Stimulated activated CD4-positive, alpha-beta T cell treated with anti-CD3 and anti-CD28 coated beads, Interleukin-1b, Interleukin-23, amount 100 ng/mL, for 4 hours (primary cell): ENCODE data around the gene ADAM19.
"Not testable (repeated sequence)": the region's sequence is repeated elsewhere in the genome, so short reads cannot be mapped to it uniquely, and the experiment has no call there.

Source experiments
- DNase-seq, 2 donors: peaks; one replicate each; pipeline ENCODE4 v3.0.0-alpha.2; 2020; ENCODE audit warnings: low read depth in 2 of 2

The ADAM19 gene

DNA sequence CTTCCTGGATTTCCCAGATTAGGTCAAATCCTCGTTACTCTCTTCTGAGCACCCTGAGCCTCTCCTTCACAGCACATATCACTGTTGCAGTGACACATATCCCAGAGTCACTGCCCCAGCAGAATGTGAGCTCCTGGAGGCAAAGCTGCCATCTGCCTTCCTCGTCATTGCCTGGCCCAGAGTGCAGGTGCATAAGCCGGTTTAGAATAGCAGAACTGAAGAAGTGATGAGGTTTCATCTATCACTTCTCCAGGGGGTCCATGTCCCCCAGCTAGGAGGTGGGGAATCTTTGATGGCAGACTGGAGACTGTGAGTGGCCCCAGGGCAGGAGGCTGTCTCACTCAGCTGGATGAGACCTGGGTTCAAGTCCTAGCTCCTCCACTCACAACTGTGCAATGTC is 89.8 kb downstream of the ADAM19 start:
- DNase-seq: no peak

DNA sequence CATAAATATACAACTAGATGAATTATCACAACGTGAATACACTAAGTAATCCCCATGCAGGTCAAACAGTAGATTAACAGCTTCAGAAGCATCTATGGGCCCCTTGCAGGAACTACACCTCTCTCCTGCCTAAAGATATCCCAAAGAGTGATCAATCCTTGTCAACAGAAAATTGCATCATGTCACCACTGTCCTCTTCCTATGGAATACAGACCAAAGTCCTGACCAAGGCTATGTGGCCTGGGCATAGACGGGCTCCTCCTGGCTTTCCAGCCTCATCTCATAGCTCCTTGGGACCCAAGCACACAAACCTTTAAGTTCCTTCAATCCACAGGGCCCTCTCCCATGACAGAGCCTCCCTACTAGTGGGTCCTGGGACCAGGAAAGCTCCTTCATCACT is 90.2 kb downstream of the ADAM19 start:
- no peak for DNase-seq

DNA sequence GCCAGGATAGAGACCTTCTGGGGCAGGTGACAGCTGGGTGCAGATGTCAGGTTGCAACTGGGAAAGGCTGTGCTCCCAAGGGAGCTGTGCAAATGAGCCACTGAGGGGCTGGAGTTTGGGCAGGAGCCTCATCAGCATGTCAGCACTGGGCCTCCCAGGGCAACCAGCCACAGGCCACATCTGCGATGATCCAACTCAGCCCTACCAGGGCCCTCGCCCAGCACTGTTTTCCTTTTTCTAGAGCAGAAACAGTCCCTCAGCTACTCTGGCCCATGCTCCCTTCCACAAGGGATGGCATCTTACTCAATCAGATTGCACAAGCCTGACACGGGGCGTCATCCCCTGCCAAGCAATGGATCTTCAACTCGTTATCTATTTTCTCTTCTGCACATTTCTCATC is 90.8 kb downstream of the ADAM19 start:
- DNase-seq: no peak

DNA sequence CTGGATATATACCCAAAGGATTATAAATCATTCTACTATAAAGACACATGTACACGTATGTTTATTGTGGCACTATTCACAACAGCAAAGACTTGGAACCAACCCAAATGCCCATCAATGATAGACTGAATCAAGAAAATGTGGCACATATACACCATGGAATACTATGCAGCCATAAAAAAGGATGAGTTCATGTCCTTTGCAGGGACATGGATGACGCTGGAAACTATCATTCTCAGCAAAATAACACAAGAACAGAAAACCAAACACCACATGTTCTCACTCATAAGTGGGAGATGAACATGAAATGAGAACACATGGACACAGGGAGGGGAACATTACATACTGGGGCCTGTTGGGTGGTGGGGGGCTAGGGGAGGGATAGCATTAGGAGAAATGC is 92.9 kb downstream of the ADAM19 start:
- DNase-seq: not testable (repeated sequence)

DNA sequence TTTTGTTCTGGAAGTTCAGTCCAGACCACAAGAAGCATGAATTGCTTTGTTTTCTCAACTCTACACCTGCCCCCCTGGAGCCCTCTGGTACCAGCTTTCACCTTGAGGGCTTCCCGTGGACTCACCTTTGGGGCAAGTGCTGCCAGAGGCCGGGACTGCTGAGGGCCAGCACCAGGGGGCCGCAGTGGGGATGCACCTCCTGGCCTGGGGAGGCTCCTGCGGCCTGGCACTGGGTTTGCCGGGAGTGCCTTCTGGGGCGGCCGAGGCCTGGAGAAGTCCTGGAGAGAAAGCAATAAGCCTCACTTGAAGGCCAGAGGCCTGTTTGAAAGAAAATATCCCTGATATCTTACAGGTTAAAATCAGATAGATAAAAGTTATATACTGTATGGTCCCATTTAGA is 93.9 kb downstream of the ADAM19 start:
- no peak for DNase-seq

DNA sequence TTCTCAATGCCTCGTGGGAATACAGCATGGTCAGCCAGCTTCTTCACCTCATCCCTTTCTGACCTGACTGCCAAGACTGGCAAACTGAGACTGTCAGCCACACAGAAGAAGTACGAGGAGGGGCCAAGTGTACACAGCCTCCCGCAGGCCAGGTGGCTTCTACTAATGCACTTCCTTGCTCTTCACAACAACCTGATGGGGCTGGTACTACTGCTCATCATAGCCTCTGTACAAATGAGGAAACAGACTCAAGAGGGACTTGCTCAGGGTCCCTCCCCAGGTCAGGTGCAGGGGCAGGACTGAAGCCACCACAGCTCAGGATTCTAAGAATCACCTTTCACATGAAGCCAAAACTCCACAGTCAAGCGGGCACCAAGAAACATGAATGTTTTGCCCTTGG is 94.3 kb downstream of the ADAM19 start:
- DNase-seq: no peak

DNA sequence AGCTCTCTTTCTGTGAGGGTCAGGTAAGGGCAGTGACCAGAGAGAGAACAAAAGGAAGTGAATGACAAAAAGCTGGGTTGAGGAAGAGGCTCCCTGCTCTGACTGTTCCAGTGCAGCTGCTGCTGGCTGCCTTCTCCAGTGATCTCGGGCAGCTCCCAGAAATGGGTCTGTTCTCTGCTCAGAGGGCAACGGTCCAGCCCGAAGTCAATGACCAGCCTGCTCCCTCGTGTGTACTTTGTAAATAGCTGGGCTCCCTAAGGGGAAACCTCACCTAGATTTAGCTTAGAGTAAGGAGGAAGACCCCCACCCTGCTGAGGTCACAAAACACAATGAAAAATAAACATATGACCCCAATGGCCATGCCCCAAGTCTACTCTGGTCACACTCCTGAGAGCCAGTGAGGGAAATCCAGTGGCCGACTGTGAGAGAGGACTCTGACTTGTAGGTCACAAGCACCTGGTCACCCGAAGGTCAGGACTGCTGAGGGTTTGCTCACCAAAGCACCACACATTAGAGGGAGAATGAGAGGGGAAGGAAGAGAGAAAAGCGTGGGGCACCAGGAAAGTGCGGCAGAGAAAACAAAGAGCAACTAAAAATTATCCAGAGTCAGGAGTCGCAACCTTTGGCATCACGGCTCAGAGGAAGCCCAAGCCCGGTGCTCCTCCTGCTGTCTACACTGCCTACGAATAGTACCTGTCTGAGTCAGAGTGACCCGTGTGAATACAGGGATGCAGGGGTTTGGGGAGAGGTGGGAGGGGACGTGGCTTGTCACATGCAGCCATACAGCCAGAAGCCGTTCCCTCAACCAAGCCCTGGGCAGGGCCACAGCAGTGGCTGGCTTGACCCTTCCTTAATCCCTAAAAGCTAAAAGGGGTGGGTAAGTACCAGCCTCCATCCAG is 95.7 kb downstream of the ADAM19 start:
- DNase-seq: no peak

DNA sequence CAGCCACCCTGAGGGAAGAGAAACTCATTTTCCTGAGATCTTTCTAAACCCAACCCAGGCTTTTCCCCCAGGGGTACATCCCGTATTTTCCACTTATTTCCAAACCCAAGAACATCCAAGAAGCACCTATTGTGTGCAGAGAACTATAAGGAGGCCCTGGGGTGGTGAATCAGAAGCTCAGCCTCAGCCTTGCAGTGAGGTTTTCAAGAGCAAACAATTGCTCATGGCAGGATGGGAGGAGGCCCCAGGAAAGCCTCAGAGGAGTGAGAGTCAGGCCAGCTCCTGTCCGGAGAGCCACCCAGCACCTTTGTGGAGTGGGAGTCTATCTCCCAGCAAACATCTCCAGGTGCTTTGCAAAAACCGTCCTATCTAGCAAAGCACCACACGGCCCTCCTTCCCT is 96.4 kb downstream of the ADAM19 start:
- no peak for DNase-seq

DNA sequence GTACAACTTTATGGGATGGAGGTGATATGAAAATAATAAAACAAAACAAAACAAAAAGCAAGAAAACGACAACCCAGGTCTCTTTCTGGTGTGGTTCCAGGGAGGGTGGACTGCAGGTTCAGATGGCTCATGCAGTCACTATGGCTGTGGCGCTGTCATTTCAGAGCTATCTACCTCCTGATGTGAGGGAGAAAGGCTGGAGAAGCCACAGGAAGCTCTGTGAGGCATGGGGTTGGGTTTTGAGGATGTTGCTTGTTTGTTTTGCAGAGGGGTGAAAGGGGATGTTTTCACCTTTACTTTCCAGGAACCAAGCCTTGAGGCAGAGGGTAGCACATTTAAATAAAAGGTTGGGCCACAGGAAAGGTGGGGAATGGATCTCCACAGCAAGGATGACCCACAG is 96.8 kb downstream of the ADAM19 start:
- no peak for DNase-seq

DNA sequence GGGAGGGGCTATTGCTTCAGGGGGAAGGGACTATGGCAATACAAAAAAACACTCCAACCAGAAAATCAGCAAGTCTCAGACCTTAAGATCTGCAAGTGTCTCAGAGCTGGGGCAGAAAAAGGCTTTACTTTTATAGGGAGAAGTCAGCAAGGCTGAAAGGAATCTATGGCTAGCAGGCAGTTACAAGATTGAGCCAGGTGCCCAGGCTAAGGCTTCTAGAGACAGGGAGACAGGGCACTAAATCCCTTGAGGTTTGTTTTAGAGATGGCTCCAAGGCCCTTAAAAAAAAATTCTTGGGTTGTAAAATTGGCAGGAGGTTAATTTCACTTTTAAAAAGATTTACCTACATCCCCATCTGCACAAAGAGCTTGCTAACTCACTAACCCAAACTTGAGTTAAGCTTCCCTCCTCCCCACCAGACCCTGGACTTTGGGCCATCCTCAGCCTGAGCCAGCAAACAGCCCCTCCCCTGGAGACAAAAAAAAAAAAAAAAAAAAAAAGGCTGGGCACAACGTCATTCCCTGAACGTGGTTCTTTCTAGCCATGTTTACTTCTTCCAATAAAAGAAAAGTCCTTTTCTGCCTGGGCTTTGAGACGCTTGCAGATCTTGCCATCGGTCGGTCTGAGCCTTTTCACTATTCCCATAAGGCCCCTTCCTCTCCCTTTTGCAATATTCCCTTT is 97.6 kb downstream of the ADAM19 start:
- DNase-seq: no peak

DNA sequence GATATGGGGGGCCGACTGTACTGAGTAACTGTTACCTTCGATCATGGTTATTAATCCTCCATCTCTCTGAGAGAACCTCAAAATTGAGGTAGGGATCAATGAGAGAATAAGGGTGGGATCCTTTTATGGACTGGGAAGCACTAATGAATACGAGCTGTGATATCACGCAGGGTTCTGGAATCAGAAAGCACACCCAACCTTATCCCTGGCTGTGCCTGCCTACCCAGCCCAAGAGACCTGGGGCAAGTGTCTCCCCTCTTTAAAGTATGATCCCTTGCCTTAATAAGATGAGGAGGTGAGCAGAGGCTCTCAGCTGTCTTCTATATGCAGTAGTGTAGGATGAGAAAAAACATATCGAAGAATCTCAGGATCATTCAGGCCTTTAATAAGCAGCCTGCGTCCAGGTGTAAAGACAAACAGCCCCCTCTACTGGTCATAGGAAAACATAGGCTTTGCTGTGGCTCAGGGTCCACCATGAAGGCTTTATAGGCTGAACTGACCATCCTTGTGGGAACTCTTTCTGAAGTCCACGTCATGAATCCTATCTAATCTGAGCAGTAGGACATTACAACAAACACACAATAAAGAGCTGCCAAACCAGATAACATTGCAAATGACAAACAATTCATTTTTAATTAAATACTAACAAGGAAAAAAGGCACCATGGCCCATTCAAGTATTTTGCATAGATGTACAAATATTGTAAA is 98.7 kb downstream of the ADAM19 start:
- DNase-seq: no peak

DNA sequence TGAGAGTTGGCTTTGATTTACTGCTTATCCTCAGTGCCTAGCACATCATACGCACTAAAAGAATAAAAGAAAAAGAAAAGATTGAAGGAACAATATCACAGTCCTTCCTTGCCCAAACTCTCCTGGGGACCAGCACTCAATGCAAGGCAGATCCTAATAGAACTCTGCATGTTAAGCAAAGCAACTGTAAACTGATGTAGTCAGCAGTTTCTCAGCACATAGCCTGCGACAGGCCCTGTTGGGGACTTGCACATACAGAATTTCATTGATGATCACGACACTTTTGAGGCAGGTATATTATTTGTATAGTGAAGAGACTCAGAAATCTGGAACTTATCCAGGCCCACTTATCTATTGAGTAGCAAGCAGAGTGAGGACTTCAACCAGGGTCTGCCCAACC is 100.1 kb downstream of the ADAM19 start:
- no peak for DNase-seq

DNA sequence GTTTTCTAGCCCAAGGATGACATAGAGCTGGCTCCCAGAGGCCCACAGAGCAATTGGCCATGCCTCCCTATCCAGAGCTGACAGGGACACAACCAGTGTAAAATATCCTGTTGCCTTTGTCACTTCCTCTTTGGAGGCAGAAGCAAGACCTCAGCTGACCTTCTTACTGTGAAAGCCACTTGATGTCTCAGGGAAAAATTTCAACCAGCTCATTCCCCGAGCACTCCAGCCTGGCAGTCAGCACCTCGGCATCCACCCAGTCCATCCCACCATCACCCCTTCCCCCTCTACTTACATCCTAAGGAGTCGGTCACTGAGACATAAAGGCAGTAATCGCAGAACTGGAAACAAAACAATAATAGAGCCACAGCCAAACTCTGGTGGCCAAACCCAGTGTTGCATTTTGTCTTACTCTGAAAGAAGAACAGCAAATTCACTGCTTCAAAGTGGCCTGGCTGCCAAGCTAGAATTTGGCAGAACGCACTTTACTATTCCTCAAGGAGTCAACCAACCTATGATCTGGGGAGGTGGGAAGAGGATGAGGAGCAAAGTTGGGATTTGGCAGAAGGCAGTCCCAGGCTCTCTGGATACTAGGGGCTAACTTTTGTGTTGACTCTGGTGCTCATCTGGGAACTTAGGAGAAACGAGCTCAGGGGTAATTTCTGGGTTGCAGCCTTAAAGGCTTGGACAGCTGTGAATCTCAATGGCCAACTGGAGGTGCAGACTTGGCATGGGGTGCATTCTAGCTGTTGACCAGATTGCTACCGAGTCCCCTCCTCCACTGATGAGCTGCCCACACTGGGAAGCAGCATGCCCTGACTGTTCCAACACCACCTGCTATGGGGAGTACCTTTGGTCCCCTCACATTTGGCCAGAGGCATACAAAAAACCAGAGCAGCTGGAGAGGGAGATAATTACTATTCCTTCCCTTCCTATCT is 101.9 kb downstream of the ADAM19 start:
- no peak for DNase-seq

DNA sequence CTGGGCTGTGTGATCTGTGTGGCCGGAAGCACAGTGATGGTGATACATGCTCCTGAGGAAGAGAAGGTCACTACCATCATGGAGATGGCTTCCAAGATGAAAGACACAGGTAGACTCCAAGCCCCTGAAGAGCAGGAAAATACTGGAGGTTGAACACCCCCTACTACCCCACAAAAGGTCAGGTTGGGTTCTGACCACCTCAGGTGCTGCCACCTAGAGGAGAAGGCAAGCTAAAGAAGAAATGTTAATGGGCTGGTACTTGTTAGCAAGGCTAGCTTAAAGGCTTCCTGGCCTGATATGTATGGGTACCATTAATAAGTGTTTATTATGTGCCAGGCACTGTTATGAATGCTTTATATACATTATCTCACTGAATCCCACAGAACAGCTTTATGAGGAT is 103.9 kb downstream of the ADAM19 start:
- no peak for DNase-seq

DNA sequence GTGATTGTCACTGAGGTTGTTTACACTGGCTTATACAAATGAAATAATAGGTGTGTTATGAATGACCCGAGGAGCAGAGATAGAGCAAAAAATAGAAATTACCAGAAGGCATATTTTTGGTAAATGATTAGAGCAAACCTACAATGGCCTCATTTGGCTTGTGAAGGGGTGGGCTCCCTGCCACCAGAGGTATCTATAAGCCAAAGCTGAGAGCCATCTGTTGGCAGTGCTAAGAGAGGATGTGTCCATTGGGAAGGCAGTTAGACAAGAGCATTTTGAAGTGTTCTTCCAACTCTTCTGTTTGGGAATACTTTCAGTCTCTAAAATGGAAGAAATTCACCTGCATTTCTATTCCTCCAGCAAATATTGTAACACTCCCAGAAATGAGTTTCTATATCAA is 104.9 kb downstream of the ADAM19 start:
- DNase-seq: no peak

DNA sequence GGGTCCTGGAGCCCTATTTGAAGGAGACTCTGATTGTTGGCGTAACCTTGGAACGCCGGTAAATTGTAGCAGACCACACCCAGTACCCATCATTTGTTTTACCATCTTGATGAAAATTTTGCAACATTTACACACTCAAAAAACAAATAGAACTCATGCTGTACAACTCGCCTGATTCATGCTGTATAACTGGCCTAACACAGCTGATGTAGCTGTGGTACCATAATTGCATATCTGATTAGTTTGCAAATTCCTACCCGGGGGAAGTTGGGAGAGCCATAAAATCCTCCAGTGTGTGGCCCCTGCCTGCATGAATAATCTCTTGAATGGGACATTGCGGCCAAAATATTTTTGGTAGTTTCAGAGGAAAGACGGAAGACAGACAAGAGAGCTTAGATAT is 105.9 kb downstream of the ADAM19 start:
- DNase-seq: no peak

DNA sequence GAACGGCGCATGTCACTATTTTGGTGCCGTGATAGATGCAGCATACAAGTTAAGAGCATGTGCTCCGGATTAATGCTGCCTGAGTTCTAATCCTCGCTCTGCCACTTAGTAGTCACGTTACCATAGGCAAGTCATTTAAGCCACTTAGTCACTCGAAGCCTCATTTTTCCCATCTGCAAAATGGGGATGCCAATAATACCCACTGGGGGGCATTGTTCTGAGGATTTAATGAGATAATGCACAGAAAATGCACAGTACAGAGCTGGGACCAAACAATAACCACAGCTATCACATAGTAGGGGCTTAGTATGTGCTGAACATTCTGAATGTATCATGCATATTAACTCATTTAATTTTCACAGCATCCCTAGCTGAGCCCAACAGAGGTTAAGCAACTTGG is 106.5 kb downstream of the ADAM19 start:
- DNase-seq: no peak

DNA sequence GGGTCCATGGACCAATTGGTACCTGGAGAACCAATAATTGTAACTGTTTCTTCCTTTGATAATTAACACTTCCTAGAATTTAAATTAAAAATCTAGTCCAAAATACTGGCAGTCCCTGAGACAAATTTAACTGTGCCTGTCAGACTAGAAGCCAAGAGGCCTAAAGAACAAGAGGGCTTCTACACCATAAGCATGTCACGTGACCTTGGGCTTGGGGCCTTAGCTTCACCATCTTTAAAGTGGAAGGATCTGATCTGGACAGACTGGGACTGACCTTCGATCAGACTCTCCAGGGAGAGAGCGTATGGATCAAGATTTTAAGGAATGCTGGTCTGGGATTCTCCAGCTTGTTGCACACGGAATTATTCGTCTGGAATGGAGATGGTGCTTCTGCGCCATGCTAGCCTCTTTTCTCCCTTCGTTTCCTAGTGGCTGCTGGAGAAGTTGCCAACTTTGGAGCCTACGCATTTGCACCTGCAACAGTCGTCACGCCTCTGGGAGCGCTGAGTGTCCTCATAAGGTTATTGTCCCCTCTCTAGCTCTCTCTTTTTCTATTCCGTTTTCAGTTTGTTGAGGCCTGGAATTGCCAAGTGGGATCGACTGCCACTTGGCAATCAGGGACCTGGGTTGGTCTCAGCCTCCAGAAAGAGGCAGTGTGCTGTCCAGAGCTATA is 107.1 kb downstream of the ADAM19 start:
- no peak for DNase-seq

DNA sequence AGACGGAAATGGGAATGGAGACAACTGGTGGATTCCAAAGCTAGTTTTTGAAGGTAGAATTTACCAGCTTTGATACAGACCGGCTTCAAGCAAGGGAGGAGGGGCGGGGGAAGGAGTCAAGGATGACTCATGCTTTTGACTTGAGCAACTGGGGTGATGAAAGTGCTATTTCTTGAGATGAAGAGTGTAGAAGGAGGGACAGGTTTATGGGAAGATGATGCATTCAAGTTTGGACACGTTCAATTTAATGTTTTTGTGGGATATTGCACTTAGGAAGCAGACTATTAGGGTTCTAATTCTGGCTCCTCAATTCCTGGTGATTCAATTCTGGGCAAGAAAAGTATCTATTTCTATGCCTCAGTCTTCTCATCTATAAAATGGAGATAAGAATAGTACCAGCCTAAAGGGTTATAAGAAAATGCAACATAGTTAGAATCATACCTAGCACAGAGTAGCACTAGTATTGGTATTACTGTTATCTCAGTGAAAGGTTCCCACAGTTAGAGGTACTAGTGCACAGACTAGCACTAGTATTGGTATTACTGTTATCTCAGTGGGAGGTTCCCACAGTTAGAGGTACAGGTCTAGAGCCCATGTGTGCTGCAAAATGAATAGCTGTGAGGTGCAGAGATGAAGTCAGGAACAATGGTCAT is 110.9 kb downstream of the ADAM19 start:
- DNase-seq: peak; percentile 36 to 48
